H9 (cell line): ENCODE data around the gene TMEM63B. TPM values are rescaled to one million over a fixed set of nuclear protein-coding genes. Genes with fewer than 3 reads are reported as not detected.
A peak's percentile ranks its signal among the peaks of the same experiment; 100 is the strongest.

Source experiments
- DNase-seq: peaks from one replicate; pipeline ENCODE4 v3.0.0-alpha.2; 2017
- H2AFZ ChIP-seq: one replicate; pipeline ENCODE4 v1.6.1; 2013; ENCODE audit warnings: mild to moderate bottlenecking, low read length, control low read depth, moderate library complexity
- H2AK5ac ChIP-seq: 2 replicates; pipeline ENCODE4 v1.6.1; 2013; ENCODE audit warnings: low read length, control low read depth, mixed read lengths; ENCODE audit not compliant: insufficient read length
- H2BK120ac ChIP-seq: one replicate; pipeline ENCODE4 v1.6.1; 2013; ENCODE audit warnings: low read depth, mild to moderate bottlenecking, low read length, control low read depth, inconsistent platforms; ENCODE audit not compliant: poor library complexity, severe bottlenecking
- H2BK12ac ChIP-seq: 2 replicates; pipeline ENCODE4 v1.6.1; 2013; ENCODE audit warnings: low read length, control low read depth, mixed read lengths, low read depth; ENCODE audit not compliant: insufficient read length
- H2BK15ac ChIP-seq: 2 replicates; pipeline ENCODE4 v1.6.1; 2013; ENCODE audit warnings: low read depth, low read length, control low read depth
- H2BK20ac ChIP-seq: one replicate; pipeline ENCODE4 v1.6.1; 2013; ENCODE audit warnings: low read depth, mild to moderate bottlenecking, low read length, control low read depth, inconsistent platforms; ENCODE audit not compliant: poor library complexity, severe bottlenecking
- H2BK5ac ChIP-seq: 2 replicates; pipeline ENCODE4 v1.6.1; 2013; ENCODE audit warnings: low read length, control low read depth, mixed read lengths; ENCODE audit not compliant: insufficient read length
- H3K14ac ChIP-seq: 2 replicates; pipeline ENCODE4 v1.6.1; 2013; ENCODE audit warnings: low read length, control low read depth; ENCODE audit not compliant: insufficient read depth
- H3K18ac ChIP-seq: 2 replicates; pipeline ENCODE4 v1.6.1; 2013; ENCODE audit warnings: low read depth, mild to moderate bottlenecking, mixed read lengths, low read length, control low read depth; ENCODE audit not compliant: insufficient read length
- H3K23ac ChIP-seq: 2 replicates; pipeline ENCODE4 v1.6.1; 2013; ENCODE audit warnings: low read length, control low read depth, mixed read lengths, low read depth; ENCODE audit not compliant: insufficient read length
- H3K23me2 ChIP-seq: 2 replicates; pipeline ENCODE4 v1.6.1; 2013; ENCODE audit warnings: low read depth, mild to moderate bottlenecking, mixed read lengths, low read length, control low read depth; ENCODE audit not compliant: insufficient read length, poor library complexity, severe bottlenecking
- H3K27ac ChIP-seq: 2 replicates; pipeline ENCODE4 v1.5.1; 2013; ENCODE audit warnings: low read length, control low read depth, mixed read lengths, low read depth; ENCODE audit not compliant: insufficient read length
- H3K27me3 ChIP-seq: 2 replicates; pipeline ENCODE4 v1.6.1; 2013; ENCODE audit warnings: low read length, control low read depth, inconsistent platforms; ENCODE audit not compliant: insufficient read depth
- H3K4ac ChIP-seq: 2 replicates; pipeline ENCODE4 v1.6.1; 2013; ENCODE audit warnings: low read depth, mild to moderate bottlenecking, control low read depth, inconsistent platforms, low read length, moderate library complexity
- H3K4me1 ChIP-seq: 2 replicates; pipeline ENCODE4 v1.6.1; 2013; ENCODE audit warnings: low read length, control low read depth, inconsistent platforms; ENCODE audit not compliant: insufficient read depth
- H3K4me2 ChIP-seq: 2 replicates; pipeline ENCODE4 v1.6.1; 2013; ENCODE audit warnings: low read length, control low read depth, mixed read lengths; ENCODE audit not compliant: insufficient read length, insufficient read depth
- H3K56ac ChIP-seq: 2 replicates; pipeline ENCODE4 v1.6.1; 2013; ENCODE audit warnings: low read depth, mild to moderate bottlenecking, mixed read lengths, low read length, control low read depth; ENCODE audit not compliant: insufficient read length
- H3K79me1 ChIP-seq: 2 replicates; pipeline ENCODE4 v1.6.1; 2013; ENCODE audit warnings: low read depth, mild to moderate bottlenecking, moderate library complexity, low read length, control low read depth, inconsistent platforms; ENCODE audit not compliant: insufficient read depth, poor library complexity, severe bottlenecking
- H3K79me2 ChIP-seq: 2 replicates; pipeline ENCODE4 v1.6.1; 2013; ENCODE audit warnings: low read length, control low read depth, inconsistent platforms; ENCODE audit not compliant: insufficient read depth
- H3K9ac ChIP-seq: 2 replicates; pipeline ENCODE4 v1.6.1; 2013; ENCODE audit warnings: low read length, control low read depth, mixed read lengths; ENCODE audit not compliant: insufficient read length; ENCODE audit errors: extremely low read depth
- H3K9me3 ChIP-seq: one replicate; pipeline ENCODE4 v1.6.1; 2013; ENCODE audit warnings: low read depth, low read length, inconsistent platforms; ENCODE audit not compliant: control insufficient read depth
- H3T11ph ChIP-seq: one replicate; pipeline ENCODE4 v1.6.1; 2013; ENCODE audit warnings: mild to moderate bottlenecking, low read length, control low read depth, inconsistent platforms
- H4K20me1 ChIP-seq: one replicate; pipeline ENCODE4 v1.6.1; 2013; ENCODE audit not compliant: control insufficient read depth, insufficient read length, insufficient read depth
- H4K5ac ChIP-seq: 2 replicates; pipeline ENCODE4 v1.6.1; 2013; ENCODE audit warnings: low read depth, mild to moderate bottlenecking, mixed read lengths, low read length, control low read depth; ENCODE audit not compliant: insufficient read length
- H4K8ac ChIP-seq: replicated peaks from 2 replicates; pipeline ENCODE4 v1.6.1; 2013; ENCODE audit warnings: low read length, control low read depth, mixed read lengths, low read depth; ENCODE audit not compliant: insufficient read length
- H4K91ac ChIP-seq: 2 replicates; pipeline ENCODE4 v1.6.1; 2013; ENCODE audit warnings: low read depth, mild to moderate bottlenecking, moderate library complexity, mixed read lengths, low read length, control low read depth; ENCODE audit not compliant: insufficient read length
- H3K27ac Mint-ChIP-seq, 3 experiments: 2 replicates in 2 of 3; 3 replicates in 1 of 3; pipeline ENCODE4 v1.8.0; 2020 to 2021; ENCODE audit warnings: mixed read lengths in 3 of 3, mild to moderate bottlenecking in 1 of 3, moderate library complexity in 1 of 3
- H3K27me3 Mint-ChIP-seq: 2 replicates; pipeline ENCODE4 v1.8.0; 2021; ENCODE audit warnings: low read depth, mild to moderate bottlenecking, moderate library complexity, mixed read lengths
- H3K36me3 Mint-ChIP-seq, 3 experiments: 2 replicates in 2 of 3; 3 replicates in 1 of 3; pipeline ENCODE4 v1.8.0; 2020 to 2021; ENCODE audit warnings: low read depth in 3 of 3, mixed read lengths in 3 of 3; ENCODE audit not compliant: insufficient read depth in 1 of 3
- H3K4me1 Mint-ChIP-seq, 2 experiments: 2 replicates each; pipeline ENCODE4 v1.8.0; 2020; ENCODE audit warnings: mixed read lengths in 2 of 2
- H3K4me3 Mint-ChIP-seq, 2 experiments: 2 replicates in 1 of 2; 3 replicates in 1 of 2; pipeline ENCODE4 v1.8.0; 2020 to 2021; ENCODE audit warnings: mild to moderate bottlenecking in 2 of 2, mixed read lengths in 2 of 2, moderate library complexity in 1 of 2
- H3K9me3 Mint-ChIP-seq, 2 experiments: 2 replicates in 1 of 2; 3 replicates in 1 of 2; pipeline ENCODE4 v1.8.0; 2020; ENCODE audit warnings: mild to moderate bottlenecking in 2 of 2, mixed read lengths in 2 of 2, moderate library complexity in 1 of 2
- CTCF ChIP-seq: fragments of 200-600 bp; sonication (generic); conservative IDR thresholded peaks from 3 replicates; pipeline ENCODE4 v1.8.0; 2021; ENCODE audit warnings: antibody characterized with exemption, mild to moderate bottlenecking
- whole genome bisulfite sequencing: extraction: QIAGEN DNeasy Blood & Tissue Kit; methylation state at CpG from one replicate; pipeline ENCODE4 v1.1.7; 2013; ENCODE audit warnings: missing lambda C conversion rate, low lambda C conversion rate, mixed read lengths; ENCODE audit not compliant: insufficient read length; ENCODE audit errors: extremely low coverage; 5-methylcytosine and 5-hydroxymethylcytosine counted together
- total RNA-seq: library from RNA; stranded (reverse); gene quantifications from 2 replicates; pipeline ENCODE4 v1.2.1, GENCODE V29; 2021

TMEM63B gene
- total RNA-seq, 1 experiment from 2014 or later: 56.3 TPM

GRCh38 chr6:44151348-44152108 lies 24.2 kb downstream of the TMEM63B start:
- Mint-ChIP-seq H3K4me1 (peaks cover 16 to 21% of the 10 kb centered on the region in 2 experiments), H3K27ac (no peak overlapping the region), H3K4me3 (no peak overlapping the region), H3K9me3 (no peaks in the 10 kb centered on the region), H3K36me3 (peaks cover 12 to 46% (median 35%) of the 10 kb centered on the region in 3 experiments), H3K27me3 (peaks cover 2% of the 10 kb centered on the region; the same call in 1 of the 2 replicates)
- Histone ChIP-seq H2BK5ac (no peak overlapping the region), H3K23ac (no peak overlapping the region), H3K4ac (no peak overlapping the region), H4K5ac (no peak overlapping the region), H2AK5ac (no peak overlapping the region), H4K91ac (no peak overlapping the region), H3K56ac (no peak overlapping the region), H3K79me2 (no peaks in the 10 kb centered on the region), H3K9ac (no peak overlapping the region), H3T11ph (no peak overlapping the region), H3K23me2 (no peaks in the 10 kb centered on the region), H2BK120ac (no peak overlapping the region), H3K4me2 (no peak overlapping the region), H2BK15ac (no peak overlapping the region), H4K8ac (no peak overlapping the region), H3K4me1 (peaks cover 4% of the 10 kb centered on the region; the same call in 1 of the 2 replicates), H3K27ac (no peak overlapping the region), H3K9me3 (no peaks in the 10 kb centered on the region), H3K79me1 (no peaks in the 10 kb centered on the region), H2AFZ (no peak overlapping the region), H4K20me1 (peaks cover 4% of the 10 kb centered on the region), H3K18ac (no peak overlapping the region), H2BK12ac (no peak overlapping the region), H3K27me3 (no peaks in the 10 kb centered on the region), H3K14ac (no peak overlapping the region), H2BK20ac (no peak overlapping the region)
- no CpG with 5 or more reads among the region's 31 CpGs for WGBS
- peak; percentile 100 for TF ChIP-seq CTCF
- peak; percentile 85 for DNase-seq
